GM18870 (cell line): ENCODE measurements around the gene PRSS50.

Experiments
- ATAC-seq: cut with Tn5 transposase; IDR thresholded peaks from one replicate; pipeline ENCODE4 v1.9.1; 2021; ENCODE audit warnings: moderate library complexity; ENCODE audit not compliant: unreplicated experiment

Gene PRSS50

GRCh38 chr3:46729038-46729437 is 11.4 kb upstream of the PRSS50 start:
- ATAC-seq = no peak

- ATAC-seq = no peak
Observed at GRCh38 chr3:46725621-46726314, 8.1 kb upstream of the PRSS50 start.

GRCh38 chr3:46724424-46724823 is 6.8 kb upstream of the PRSS50 start:
- ATAC-seq = no peak

- ATAC-seq = no peak
Observed at GRCh38 chr3:46722443-46722842, 4.8 kb upstream of the PRSS50 start.

GRCh38 chr3:46721009-46721408 is 3.3 kb upstream of the PRSS50 start:
- no peak for ATAC-seq

GRCh38 chr3:46719735-46720271 is 2.1 kb upstream of the PRSS50 start:
- ATAC-seq = no peak

- no peak for ATAC-seq
Observed at GRCh38 chr3:46719044-46719565, 1.4 kb upstream of the PRSS50 start.

GRCh38 chr3:46716461-46717441 is 918 bp downstream of the PRSS50 start:
- ATAC-seq = no peak

- no peak for ATAC-seq
Observed at GRCh38 chr3:46715507-46716175, 2.0 kb downstream of the PRSS50 start.

- no peak for ATAC-seq
Observed at GRCh38 chr3:46714728-46715506, 2.8 kb downstream of the PRSS50 start.

GRCh38 chr3:46713898-46714552 is 3.6 kb downstream of the PRSS50 start:
- no peak for ATAC-seq

- no peak for ATAC-seq
Observed at GRCh38 chr3:46713050-46713897, 4.4 kb downstream of the PRSS50 start.

GRCh38 chr3:46712191-46713049 is 5.2 kb downstream of the PRSS50 start:
- ATAC-seq = no peak

GRCh38 chr3:46711760-46712159 is 5.9 kb downstream of the PRSS50 start:
- ATAC-seq = no peak

GRCh38 chr3:46711305-46711704 is 6.4 kb downstream of the PRSS50 start:
- ATAC-seq = no peak

- ATAC-seq = no peak
Observed at GRCh38 chr3:46710671-46711295, 6.9 kb downstream of the PRSS50 start.

- ATAC-seq = no peak
Observed at GRCh38 chr3:46710229-46710628, 7.4 kb downstream of the PRSS50 start.
